HepG2 (cell line): Measurements from ENCODE around the gene CD151. TPM values are rescaled to one million over a fixed set of nuclear protein-coding genes. Genes with fewer than 3 reads are reported as not detected.

Source experiments
- DMAP1 ChIP-seq: IDR thresholded peaks from 2 replicates; pipeline ENCODE4 v1.6.1; 2016
- ELF3 ChIP-seq: IDR thresholded peaks from 2 replicates; pipeline ENCODE4 v1.6.1; 2016; ENCODE audit warnings: missing genetic modification reagents, missing compliant biosample characterization
- ETV6 ChIP-seq: sonication (generic); formaldehyde crosslinking; conservative IDR thresholded peaks from 2 replicates; pipeline ENCODE4 v1.4.0; 2020; ENCODE audit warnings: missing genetic modification reagents
- FOSL1 ChIP-seq: sonication (generic); formaldehyde crosslinking; IDR thresholded peaks from 2 replicates; pipeline ENCODE4 v1.9.0; 2021; ENCODE audit warnings: missing genetic modification reagents, borderline replicate concordance
- MATR3 ChIP-seq: sonication (generic); formaldehyde crosslinking; IDR thresholded peaks from 2 replicates; pipeline ENCODE4 v1.4.0; 2020; ENCODE audit warnings: missing genetic modification reagents
- MAZ ChIP-seq, 2 experiments: sonication (generic) in 1 of 2; formaldehyde crosslinking in 1 of 2; IDR thresholded peaks; 2 replicates each; pipeline versions ENCODE4 v1.5.0 to v1.6.1; 2012 to 2020; ENCODE audit warnings: low read depth in 2 of 2, mild to moderate bottlenecking in 2 of 2, borderline replicate concordance in 1 of 2, improper control_type of control experiment in 1 of 2, low read length in 1 of 2, missing genetic modification reagents in 1 of 2, moderate library complexity in 1 of 2
- MTA3 ChIP-seq: sonication (generic); formaldehyde crosslinking; IDR thresholded peaks from 2 replicates; pipeline ENCODE4 v1.4.0; 2020; ENCODE audit warnings: missing genetic modification reagents
- PLRG1 ChIP-seq: fragments of 450-650 bp; conservative IDR thresholded peaks from 2 replicates; pipeline ENCODE4 v1.6.1; 2016
- POLR2AphosphoS5 ChIP-seq: IDR thresholded peaks from 2 replicates; pipeline ENCODE4 v1.6.1; 2012; ENCODE audit warnings: low read depth, low read length
- RBM39 ChIP-seq: fragments of 200-400 bp; formaldehyde crosslinking; IDR thresholded peaks from one replicate; pipeline ENCODE4 v1.6.1; 2018; ENCODE audit warnings: antibody characterized with exemption, mild to moderate bottlenecking, low read depth, low read length; ENCODE audit not compliant: poor library complexity, severe bottlenecking
- SMAD9 ChIP-seq: sonication (generic); formaldehyde crosslinking; IDR thresholded peaks from 2 replicates; pipeline ENCODE4 v1.5.1; 2020; ENCODE audit warnings: mild to moderate bottlenecking, missing genetic modification reagents
- STAG1 ChIP-seq: sonication (generic); formaldehyde crosslinking; IDR thresholded peaks from 2 replicates; pipeline ENCODE4 v1.4.0; 2020; ENCODE audit warnings: missing genetic modification reagents
- YY1 ChIP-seq: IDR thresholded peaks from 2 replicates; pipeline ENCODE4 v1.6.1; 2011; ENCODE audit warnings: low read length, low read depth, moderate library complexity, mild to moderate bottlenecking; ENCODE audit not compliant: insufficient read depth, insufficient replicate concordance
- ZNF335 ChIP-seq: sonication (generic); formaldehyde crosslinking; IDR thresholded peaks from 2 replicates; pipeline ENCODE4 v1.4.0; 2020; ENCODE audit warnings: missing genetic modification reagents
- ZNF605 ChIP-seq: sonication (generic); formaldehyde crosslinking; IDR thresholded peaks from 2 replicates; pipeline ENCODE4 v1.8.0; 2022; ENCODE audit warnings: mild to moderate bottlenecking, missing genetic modification reagents
- ZNF788 ChIP-seq: sonication (generic); formaldehyde crosslinking; IDR thresholded peaks from 2 replicates; pipeline ENCODE4 v1.5.0; 2020; ENCODE audit warnings: mild to moderate bottlenecking, missing genetic modification reagents, borderline replicate concordance
- polyA plus RNA-seq, 8 experiments: library from polyadenylated mRNA; depleted of rRNA in 3 of 8; stranded (reverse) in 7 of 8; unstranded in 1 of 8; fragments of >200 nt; fragmentation: Illumina TruSeq in 4 of 8; extraction: Trizol in 4 of 8; gene quantifications; 2 replicates each; pipeline versions ENCODE4 v1.2.1 to v1.2.3, GENCODE V29; 2011 to 2016; ENCODE audit warnings: low read depth in 4 of 8, missing spikeins in 1 of 8, mixed read lengths in 1 of 8; ENCODE audit not compliant: insufficient read depth in 1 of 8
- total RNA-seq, 5 experiments: library from RNA; depleted of rRNA; stranded (reverse); fragments of >200 nt; fragmentation: Illumina TruSeq; extraction: Trizol; gene quantifications; 2 replicates each; pipeline ENCODE4 v1.2.3, GENCODE V29; 2016; ENCODE audit warnings: low read depth in 1 of 5
- TF ChIP-seq, protein P1 (sequence below): sonication (generic); formaldehyde crosslinking; IDR thresholded peaks from 2 replicates; pipeline ENCODE4 v1.4.0; 2020; ENCODE audit warnings: missing genetic modification reagents, borderline replicate concordance
- TF ChIP-seq, protein P2 (sequence below): sonication (generic); formaldehyde crosslinking; IDR thresholded peaks from 2 replicates; pipeline ENCODE4 v1.5.0; 2020; ENCODE audit warnings: missing genetic modification reagents
- TF ChIP-seq, protein P3 (sequence below): sonication (generic); formaldehyde crosslinking; IDR thresholded peaks from 2 replicates; pipeline ENCODE4 v1.4.0; 2020; ENCODE audit warnings: low read depth, mild to moderate bottlenecking, missing genetic modification reagents

The CD151 gene
- total and polyA plus RNA-seq, 2 of the 13 experiments (the other 11 are each of a cell fraction or from before 2014, with no cell fraction given) = 125 to 197 TPM

DNA sequence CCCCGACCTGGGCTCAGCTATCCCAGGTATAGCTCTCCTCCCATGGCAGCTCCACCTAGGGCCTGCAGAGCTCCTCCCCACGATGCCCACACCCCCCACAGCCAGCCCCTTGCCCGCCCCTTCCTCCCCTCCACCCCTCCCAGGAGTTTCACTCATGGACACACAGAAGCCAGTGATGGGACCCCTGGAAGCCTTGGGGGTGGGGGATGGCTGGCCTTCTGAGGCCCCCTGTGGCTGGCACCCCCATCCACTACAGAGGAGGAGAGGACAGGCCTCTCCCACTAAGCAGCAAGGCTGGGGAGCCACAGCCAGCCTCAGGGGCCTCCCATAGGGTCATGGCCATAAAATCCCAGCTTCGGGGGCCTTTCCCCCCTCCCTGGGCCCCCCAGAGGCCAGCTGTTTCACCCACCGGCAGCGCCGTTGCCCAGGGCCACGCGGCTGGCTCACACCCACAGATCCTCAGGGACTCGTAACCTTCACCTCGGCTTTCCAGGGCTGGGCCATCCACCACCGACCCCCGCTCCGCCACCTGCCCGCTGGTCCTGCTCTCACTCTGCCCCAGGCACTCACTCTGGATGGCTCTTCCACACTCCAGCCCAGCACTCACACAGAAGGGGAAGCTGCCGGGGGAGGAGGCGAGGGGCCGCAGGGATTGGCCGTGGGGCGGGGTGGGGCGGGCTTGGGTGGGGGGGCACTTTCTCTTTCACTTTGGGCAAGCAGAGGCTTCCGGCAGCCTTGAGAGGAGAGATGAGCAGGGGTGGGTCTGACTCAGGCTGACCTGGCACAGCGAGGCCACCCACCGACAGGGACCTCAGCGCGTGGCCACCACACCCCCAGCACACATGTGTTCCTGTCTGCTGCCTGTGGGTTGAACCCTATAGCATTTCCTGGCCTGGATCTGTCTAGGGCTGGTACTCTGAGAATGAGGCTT, 36.9 kb upstream of the CD151 start (continued):
- no peak for TF ChIP-seq YY1
- TF ChIP-seq STAG1 (CRISPR knock-in tag) = no peak
- TF ChIP-seq, protein P1, sequence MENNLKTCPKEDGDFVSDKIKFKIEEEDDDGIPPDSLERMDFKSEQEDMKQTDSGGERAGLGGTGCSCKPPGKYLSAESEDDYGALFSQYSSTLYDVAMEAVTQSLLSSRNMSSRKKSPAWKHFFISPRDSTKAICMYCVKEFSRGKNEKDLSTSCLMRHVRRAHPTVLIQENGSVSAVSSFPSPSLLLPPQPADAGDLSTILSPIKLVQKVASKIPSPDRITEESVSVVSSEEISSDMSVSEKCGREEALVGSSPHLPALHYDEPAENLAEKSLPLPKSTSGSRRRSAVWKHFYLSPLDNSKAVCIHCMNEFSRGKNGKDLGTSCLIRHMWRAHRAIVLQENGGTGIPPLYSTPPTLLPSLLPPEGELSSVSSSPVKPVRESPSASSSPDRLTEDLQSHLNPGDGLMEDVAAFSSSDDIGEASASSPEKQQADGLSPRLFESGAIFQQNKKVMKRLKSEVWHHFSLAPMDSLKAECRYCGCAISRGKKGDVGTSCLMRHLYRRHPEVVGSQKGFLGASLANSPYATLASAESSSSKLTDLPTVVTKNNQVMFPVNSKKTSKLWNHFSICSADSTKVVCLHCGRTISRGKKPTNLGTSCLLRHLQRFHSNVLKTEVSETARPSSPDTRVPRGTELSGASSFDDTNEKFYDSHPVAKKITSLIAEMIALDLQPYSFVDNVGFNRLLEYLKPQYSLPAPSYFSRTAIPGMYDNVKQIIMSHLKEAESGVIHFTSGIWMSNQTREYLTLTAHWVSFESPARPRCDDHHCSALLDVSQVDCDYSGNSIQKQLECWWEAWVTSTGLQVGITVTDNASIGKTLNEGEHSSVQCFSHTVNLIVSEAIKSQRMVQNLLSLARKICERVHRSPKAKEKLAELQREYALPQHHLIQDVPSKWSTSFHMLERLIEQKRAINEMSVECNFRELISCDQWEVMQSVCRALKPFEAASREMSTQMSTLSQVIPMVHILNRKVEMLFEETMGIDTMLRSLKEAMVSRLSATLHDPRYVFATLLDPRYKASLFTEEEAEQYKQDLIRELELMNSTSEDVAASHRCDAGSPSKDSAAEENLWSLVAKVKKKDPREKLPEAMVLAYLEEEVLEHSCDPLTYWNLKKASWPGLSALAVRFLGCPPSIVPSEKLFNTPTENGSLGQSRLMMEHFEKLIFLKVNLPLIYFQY = no peak
- no peak for TF ChIP-seq MTA3
- peak; percentile 29; the same call in 1 of the 2 replicates for TF ChIP-seq ELF3 (CRISPR knock-in tag)
- 0 out of 2 replicates have a peak, but pooled peaks have one; percentile 11 for TF ChIP-seq ZNF335 (CRISPR knock-in tag)
- TF ChIP-seq, protein P2, sequence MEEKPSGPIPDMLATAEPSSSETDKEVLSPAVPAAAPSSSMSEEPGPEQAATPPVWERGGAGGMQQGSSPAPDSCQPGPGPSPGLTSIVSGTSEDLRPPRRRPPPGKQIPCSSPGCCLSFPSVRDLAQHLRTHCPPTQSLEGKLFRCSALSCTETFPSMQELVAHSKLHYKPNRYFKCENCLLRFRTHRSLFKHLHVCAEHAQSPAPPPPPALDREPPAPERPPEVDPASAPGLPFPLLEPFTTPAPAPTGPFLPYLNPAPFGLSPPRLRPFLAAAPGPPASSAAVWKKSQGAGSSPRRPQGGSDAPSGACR (CRISPR knock-in tag) = no peak
- peak; percentile 68 for TF ChIP-seq POLR2AphosphoS5
- TF ChIP-seq DMAP1 (CRISPR knock-in tag) = no peak
- TF ChIP-seq MATR3 (CRISPR knock-in tag) = no peak
- TF ChIP-seq MAZ (IDR thresholded peaks at IDR 0.05; ENCODE audit: borderline replicate concordance, low read depth, low read length) = 0 out of 2 replicates have a peak, but pooled peaks have one; percentile 22
- TF ChIP-seq MAZ (CRISPR knock-in tag; IDR thresholded peaks at IDR 0.05; ENCODE audit: low read depth) = 0 out of 2 replicates have a peak, but pooled peaks have one; percentile 32
- TF ChIP-seq, protein P3, sequence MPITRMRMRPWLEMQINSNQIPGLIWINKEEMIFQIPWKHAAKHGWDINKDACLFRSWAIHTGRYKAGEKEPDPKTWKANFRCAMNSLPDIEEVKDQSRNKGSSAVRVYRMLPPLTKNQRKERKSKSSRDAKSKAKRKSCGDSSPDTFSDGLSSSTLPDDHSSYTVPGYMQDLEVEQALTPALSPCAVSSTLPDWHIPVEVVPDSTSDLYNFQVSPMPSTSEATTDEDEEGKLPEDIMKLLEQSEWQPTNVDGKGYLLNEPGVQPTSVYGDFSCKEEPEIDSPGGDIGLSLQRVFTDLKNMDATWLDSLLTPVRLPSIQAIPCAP (CRISPR knock-in tag) = peak; percentile 76; the same call in 1 of the 2 replicates
- no peak for TF ChIP-seq PLRG1
- peak; percentile 36; the same call in 1 of the 2 replicates for TF ChIP-seq ZNF605 (CRISPR knock-in tag)
- TF ChIP-seq SMAD9 (CRISPR knock-in tag) = 0 out of 2 replicates have a peak, but pooled peaks have one; percentile 71
- no peak for TF ChIP-seq FOSL1 (CRISPR knock-in tag)
- 0 out of 2 replicates have a peak, but pooled peaks have one; percentile 24 for TF ChIP-seq ETV6
- peak; percentile 39; the same call in 1 of the 2 replicates for TF ChIP-seq ZNF788 (CRISPR knock-in tag)
- no peak for TF ChIP-seq RBM39
